ENCODE results near the gene CENPC.
"Not testable (repeated sequence)": the region's sequence is repeated elsewhere in the genome, so short reads cannot be mapped to it uniquely, and the experiment has no call there.

CENPC gene

DNA sequence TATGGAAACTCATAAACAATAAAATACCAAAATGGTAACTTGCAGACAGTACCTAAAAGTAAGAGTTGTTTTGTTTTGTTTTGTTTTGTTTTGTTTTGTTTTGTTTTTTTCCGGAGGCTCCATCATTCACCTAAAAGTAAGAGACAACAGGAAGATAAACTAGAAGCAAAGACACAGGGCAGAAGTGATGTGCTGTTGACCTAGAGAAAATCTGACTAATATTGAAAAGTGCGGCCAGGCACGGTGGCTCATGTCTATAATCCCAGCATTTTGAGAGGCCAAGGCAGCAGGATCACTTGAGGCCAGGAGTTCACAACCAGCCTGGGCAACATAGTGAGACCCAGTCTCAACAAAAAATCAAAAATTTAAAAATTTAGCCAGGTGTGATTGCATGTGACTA, 5.6 kb upstream of the CENPC start:
- DNase-seq (ENCODE audit: low read depth in 1 of 2, low spot score in 1 of 2) = no peak

DNA sequence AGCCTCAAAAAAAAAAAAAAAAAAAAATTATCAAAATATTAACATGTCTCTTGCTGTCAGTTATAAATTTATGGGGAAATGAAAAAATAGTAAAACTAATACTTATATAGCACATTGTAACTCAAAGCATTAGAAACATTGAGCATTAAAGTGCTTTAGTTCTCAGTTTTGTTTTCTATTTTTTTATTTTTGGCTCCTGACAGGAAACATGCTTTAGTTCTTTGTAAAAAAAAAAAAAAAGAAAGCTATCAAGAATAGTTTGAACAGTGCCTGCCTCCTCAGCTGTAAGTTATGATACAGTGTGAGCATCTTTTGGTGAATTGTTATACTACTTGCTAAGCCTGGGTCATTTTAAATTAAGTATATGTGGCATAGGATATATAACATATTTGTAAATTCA, 5.1 kb upstream of the CENPC start:
- no peak for DNase-seq (ENCODE audit: low read depth in 1 of 2, low spot score in 1 of 2)

DNA sequence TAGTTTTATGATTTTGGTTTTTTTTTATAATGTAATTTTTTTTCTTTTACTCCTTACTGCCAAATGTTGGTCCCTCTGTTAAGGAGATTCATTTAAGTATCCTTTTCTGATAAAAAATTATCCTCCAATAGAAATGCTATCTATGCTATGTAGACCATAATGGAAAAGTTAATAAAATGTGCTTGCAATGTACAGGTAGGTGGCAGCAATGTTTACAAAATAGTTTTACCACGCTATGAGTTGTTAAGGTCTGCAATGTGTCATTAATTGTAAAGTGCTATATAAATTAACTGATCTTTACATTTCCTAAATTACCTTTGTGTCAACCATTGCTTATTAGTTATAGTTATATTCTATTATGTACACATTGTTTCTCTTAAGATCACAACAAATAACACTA, 3.8 kb upstream of the CENPC start:
- DNase-seq (ENCODE audit: low read depth in 1 of 2, low spot score in 1 of 2) = no peak

DNA sequence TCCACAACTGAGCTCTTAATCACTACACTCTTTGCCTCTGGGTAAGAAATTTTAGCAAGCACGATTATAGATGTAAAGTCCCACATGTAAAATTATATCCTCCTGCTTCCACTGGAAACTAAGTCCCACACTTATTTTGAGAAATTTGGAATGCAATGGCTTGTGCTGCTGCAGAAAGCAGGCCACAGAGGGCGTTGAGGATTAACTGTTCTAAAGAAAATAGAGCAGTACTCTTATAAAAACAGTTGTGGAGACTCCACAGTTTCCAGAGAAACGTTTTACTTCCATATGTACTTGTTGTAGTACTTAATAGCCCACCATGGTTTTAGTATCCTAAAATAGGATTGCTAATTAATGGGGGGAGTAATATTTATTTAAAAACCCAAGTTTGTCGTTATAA, 1.7 kb upstream of the CENPC start:
- no peak for DNase-seq (ENCODE audit: low read depth in 1 of 2, low spot score in 1 of 2)

DNA sequence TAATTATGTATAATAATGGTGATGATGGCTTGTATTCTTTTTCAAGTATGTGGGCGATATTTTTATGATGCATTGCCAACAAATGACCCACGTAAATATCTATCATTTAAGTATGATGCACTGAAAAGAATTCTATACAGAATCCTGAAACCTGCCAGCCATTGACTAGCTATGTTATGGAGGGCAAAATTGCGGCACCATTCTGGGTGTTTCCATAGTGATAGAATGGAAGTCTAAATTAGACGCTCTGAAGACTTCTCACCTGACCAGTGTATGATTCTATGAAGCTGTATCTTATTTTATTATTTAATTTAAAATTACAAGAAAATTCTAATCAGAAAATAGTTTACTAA, 677 bp upstream of the CENPC start:
- DNase-seq (ENCODE audit: low read depth in 1 of 2, low spot score in 1 of 2) = no peak

DNA sequence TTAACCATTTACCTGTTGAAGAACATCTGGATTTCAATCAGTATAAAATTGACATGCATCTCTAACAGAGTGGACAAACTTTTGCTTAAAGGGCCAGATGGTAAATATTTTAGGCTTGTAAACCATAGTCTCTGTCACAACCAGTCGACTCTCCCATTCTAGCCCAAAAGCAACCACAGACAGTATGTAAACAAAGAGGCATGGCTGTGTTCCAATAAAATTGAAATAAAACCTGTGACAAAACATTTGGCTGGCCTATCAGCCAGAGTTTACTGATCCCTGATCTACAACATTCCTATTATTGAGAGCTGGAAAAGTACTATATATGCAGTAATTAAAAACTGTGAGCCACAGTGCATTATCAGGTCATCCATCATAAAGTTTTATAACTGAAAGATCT, 3.2 kb downstream of the CENPC start:
- DNase-seq (ENCODE audit: low read depth in 1 of 2, low spot score in 1 of 2) = no peak

DNA sequence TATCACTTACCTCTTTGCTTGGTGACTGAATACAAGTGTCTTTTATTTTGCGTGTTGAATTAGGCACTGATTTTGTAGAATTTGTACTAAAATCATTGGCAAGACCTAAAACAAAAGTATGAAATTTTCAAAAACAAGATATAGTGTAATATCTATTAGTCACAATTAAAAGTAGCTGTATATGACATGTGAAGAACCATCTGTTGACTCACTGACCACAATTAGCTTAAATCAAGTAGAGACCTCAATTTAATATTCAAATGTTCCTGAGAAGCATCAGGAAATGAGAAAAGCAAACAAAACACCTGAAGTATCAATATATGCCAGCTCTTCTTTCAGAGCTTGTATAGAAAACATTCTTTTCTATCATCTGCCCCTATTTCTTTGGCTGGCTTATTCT, 5.5 kb downstream of the CENPC start:
- DNase-seq (ENCODE audit: low read depth in 1 of 2, low spot score in 1 of 2) = no peak

DNA sequence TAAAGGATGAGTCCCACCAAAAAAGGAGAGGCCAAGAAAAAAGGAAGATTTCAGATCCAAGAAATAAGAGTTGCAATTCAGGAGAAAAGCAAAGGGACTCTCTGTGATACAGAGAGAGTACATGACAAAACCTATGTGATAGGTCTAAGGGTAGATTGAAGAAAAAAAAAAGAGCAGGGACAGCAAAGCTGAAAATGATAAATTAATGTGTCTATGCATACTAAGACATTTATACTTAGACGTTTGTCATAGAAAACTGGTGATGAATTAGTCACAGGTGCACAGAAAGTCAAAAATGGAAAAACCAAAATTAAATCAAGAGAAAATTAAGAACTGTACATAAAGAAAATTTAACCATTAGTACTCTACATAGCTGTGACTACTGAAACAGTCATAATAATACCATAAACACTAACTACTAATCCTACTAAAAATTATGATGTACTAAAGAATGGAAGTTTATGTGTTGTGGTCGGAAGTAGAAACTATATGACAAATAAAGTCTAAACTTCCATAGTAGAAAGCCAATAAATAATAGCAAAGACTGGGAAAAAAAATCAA, 9.9 kb downstream of the CENPC start:
- DNase-seq (ENCODE audit: low read depth in 1 of 2, low spot score in 1 of 2) = no peak

DNA sequence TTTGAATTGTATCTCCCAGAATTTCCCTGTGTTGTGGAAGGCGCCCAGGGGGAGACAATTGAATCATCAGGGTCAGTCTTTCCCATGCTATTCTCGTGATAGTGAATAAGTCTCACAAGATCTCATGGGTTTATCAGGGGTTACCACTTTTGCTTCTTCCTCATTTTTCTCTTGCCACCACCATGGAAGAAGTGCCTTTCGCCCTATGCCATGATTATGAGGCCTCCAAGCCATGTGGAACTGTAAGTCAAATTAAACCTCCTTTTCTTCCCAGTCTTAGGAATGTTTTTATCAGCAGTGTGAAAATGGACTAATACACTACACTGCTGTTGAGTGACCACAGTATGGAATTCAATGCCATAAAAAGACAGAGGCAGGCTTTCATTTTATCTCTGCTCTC, 12.2 kb downstream of the CENPC start:
- no peak for DNase-seq (ENCODE audit: low read depth in 1 of 2, low spot score in 1 of 2)

DNA sequence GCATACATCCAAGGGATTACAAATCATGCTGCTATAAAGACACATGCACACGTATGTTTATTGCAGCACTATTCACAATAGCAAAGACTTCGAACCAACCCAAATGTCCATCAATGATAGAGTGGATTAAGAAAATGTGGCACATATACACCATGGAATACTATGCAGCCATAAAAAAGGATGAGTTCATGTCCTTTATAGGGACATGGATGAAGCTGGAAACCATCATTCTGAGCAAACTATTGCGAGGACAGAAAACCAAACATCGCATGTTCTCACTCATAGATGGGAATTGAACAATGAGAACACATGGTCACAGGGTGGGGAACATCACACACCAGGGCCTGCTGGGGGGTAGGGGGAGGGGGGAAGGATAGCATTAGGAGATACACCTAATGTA, 12.9 kb downstream of the CENPC start:
- DNase-seq (ENCODE audit: low read depth in 1 of 2, low spot score in 1 of 2) = not testable (repeated sequence)

DNA sequence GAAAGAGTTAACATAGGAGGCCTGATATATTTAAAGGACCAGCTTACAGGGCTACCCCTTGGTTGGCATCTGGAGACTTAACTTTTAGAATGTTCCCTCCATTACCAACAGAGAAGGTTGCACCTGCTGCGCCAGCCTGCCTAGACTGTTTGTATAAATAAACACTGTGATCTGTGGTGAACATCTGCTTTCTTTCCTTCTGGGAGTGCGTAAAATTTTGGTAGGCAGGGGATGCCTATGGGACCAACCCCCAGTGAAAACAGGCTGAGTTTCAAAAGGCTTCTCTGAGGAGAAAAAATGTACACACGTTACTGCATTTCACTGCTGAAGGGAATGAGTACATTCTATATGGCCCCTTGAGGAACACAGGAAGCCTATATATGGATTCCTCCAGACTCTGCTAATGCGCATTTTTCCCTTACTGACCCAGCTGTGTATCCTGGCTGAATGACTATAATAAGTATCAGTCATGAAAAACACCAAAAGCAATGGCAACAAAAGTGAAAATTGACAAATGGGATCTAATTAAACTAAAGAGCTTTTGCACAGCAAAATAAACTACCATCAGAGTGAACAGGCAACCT, 13.8 kb downstream of the CENPC start:
- DNase-seq (ENCODE audit: low read depth in 1 of 2, low spot score in 1 of 2) = no peak

DNA sequence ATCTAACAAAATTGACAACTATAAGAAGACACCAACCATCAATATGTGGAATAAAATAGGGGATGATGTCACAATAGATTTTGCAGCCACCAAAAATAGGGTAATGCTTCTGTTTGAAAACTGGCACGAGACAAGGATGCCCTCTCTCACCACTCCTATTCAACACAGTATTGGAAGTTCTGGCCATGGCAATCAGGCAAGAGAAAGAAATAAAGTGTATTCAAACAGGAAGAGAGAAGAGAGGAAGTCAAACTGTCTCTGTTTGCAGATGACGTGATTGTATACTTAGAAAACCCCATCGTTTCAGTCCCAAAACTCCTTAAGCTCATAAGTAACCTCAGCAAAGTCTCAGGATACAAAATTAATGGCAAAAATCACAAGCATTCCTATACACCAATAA, 21.2 kb downstream of the CENPC start:
- not testable (repeated sequence) for DNase-seq (ENCODE audit: low read depth in 1 of 2, low spot score in 1 of 2)

DNA sequence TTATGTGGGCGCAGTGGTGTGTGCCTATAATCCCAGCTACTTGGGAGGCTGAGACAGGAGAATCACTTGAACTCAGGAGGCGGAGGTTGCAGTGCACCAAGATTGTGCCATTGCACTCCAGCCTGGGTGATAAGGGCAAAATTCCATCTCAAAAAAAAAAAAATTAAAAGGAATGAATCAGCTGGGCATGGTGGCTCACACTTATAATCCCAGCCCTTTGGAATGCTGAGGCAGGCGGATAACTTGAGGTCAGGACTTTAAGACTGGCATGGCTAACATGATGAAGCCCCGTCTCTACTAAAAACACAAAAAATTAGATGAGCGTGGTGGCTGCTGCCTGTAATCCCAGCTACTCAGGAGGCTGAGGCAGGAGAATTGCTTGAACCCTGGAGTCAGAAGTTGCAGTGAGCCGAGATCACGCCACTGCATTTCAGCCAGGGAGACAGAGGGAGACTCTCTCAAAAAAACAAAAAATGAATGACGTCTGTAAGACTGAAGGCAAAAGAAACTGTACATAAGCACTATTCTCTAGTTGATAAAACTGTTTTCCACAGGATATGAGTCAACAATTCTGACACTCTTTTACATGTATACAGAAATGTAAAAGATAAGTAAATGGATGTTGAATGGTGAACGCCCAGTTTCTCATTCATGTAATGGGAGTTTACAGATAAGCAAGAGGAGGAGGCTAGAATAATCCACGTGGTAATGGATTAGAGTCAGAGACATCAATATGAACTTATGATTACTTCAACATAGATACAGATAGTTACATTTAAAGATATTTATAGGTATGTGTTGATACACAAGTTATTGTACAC, 22.2 kb downstream of the CENPC start:
- DNase-seq (ENCODE audit: low read depth in 1 of 2, low spot score in 1 of 2) = peak in 1 of 2 donors; percentile 17

DNA sequence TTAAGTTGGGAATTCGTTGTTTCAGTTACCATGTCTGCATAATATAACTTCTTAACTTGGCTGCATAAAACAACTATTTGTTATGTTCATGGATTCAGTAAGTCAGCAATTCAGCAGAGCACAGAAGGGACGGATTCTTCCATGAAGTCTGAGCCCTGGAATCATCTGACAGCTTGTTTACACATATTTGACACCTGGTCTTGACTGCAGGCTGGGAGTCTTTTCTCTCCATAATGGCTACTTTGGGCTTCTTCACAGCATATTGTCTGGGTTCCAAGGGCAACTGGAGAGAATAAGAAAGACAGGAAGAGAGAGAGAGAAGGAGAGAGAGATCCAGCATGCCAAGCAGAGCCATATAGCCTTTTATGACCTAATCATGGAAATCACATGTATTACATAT, 23.1 kb downstream of the CENPC start:
- DNase-seq (ENCODE audit: low read depth in 1 of 2, low spot score in 1 of 2) = no peak

DNA sequence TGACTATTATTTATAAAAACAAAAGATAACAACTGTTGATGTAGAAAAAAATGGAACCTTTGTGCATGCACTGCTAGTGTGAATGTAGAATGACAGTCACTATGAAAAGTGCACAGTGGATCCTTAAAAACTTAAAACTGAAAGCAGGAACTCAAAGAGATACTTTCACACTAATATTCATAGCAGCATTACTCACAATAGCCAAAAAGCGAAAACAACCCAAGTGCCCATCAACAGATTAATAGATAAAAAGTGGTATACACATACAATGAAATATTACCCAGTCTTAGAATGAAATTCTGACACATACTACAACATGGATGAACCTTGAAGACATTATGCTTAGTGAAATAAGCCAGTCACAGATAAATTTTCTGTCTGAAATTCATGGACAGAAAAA, 23.8 kb downstream of the CENPC start:
- no peak for DNase-seq (ENCODE audit: low read depth in 1 of 2, low spot score in 1 of 2)

DNA sequence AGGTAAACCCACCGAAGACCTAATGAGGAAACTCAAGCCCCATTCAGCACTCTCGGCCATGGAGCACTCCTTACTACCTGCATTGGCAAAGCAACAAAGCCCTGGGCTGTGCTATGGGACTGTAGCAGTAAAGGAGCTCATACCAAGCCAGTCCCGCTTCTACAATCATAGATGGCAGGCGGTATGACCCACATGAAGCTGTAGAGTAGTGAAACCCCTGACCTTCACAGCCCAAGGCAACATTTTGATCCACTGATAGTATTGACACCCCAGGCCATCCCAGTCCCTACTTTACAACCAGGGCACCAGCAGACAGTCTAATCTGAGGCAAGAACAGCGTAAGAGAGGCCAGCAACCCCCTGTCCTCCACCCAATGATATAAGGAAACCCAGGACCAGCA, 25.2 kb downstream of the CENPC start:
- DNase-seq (ENCODE audit: low read depth in 1 of 2, low spot score in 1 of 2) = no peak

DNA sequence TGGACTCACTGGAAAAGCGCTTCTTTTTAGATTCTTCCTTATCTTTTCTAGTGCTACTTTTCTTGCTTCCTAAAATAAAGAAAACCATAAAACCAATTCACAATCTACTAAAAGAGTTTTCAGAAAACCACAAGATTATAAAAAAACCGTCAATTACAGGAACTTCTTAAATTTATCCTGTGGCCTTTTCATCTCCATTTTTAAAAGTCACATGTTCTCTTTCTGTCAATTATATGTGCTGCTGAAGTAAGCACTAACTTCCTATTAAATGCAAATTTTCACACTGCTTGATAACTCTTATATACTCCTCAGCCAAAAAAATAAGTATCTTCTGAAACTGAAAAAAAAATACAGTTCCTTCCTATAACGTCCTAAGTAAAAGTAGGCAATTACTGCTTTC, 32.8 kb downstream of the CENPC start:
- no peak for DNase-seq (ENCODE audit: low read depth in 1 of 2, low spot score in 1 of 2)

DNA sequence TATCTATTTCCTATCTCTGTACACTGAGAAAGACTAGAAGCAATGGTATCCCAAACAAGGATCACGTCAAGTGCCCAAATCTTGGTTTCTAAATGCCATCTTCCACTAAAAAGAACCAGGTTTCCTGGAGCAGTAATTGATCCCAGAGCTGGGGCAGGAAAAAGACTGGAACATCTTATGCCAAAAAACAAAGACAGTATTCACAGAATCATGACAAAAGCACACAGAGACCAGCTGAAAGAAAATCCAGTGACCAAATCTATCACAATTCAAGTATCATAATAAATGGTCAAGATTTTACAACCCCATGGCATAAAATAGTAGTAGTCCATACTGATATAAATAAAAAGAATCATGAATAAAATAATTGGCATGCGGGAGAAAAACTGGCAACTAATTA, 44.9 kb downstream of the CENPC start:
- DNase-seq (ENCODE audit: low read depth in 1 of 2, low spot score in 1 of 2) = no peak

DNA sequence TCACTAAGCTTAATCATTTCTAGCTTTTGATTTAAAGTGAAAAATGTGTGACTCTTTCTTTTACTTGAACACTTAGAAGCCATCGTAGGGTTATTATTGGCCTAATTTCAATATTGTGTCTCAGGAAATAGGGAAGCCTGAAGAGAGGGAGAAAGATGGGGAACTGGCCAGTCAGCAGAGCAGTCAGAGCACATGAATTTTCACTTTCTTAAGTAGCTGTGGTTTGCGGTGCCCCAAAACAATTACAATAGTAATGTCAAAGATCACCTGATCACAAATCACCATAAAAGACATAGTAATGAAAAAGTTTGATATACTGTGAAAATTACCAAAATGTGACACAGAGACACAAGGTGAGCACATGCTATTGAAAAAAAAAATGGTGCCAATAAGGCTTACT, 45.5 kb downstream of the CENPC start:
- DNase-seq (ENCODE audit: low read depth in 1 of 2, low spot score in 1 of 2) = no peak

DNA sequence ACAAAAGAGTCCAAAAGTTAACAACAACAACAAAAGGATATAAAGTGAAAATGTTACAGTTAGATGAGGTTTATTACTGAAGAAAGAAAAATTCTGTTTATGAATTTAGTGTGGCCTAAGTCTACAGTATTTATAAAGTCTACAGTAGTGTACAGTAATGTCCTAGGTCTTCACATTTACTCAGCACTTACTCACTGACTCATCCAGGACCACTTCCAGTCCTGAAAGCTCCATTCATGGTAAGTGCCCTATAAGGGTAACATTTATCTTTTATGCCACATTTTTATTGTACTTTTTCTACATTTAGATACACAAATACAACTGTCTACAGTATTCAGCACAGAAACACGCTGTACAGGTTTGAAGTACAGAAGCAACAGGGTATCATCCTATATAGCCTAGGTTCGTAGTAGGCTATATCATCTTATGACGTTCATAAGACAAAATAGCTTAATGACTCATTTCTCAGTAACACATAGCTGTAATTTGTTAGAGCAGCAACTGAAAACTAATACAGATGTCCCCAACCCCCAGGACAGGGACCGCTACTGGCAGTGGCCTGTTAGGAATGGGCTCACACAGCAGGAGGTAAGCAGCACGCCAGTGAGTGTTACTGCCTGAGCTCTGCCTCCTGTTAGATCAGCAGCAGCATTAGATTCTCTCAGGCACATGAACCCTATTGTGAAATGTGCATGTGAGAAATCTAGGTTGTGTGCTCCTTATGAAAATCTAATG, 61.3 kb downstream of the CENPC start:
- DNase-seq (ENCODE audit: low read depth in 1 of 2, low spot score in 1 of 2) = no peak

DNA sequence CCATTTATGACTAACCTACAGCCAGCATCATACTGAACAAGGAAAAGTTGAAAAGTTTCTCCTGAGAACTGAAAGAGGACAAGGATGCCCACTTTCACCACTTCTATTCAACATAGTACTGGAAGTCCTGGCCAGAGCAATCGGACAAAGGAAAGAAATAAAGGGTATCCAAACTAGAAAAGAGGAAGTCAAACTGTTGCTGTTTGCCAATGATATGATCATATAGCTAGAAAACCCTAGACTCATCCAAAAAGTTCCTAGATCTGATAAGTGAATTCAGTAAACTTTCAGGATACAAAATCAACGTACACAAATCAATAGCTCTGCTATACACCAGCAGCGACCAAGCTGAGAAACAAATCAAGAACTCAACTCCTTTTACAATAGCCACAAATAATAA, 64.5 kb downstream of the CENPC start:
- DNase-seq (ENCODE audit: low read depth in 1 of 2, low spot score in 1 of 2) = no peak

DNA sequence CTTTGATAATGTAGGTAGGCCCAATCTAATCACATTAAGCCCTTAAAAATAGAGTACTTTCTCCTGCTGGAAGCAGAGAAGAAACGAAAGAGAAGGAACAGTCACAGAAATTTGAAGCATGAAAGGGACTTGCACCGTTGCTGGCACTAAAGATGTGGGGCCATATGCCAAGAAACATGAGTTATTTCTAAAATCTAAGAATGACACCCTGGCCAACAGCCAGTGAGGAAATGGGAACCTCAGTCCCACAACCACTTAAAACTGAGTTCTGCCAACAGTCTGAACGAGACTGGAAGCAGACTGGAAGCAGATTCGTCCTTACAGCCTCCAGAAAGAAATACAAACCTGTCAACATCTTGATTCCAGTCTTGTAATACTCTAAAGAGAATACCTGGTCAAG, 70.1 kb downstream of the CENPC start:
- DNase-seq (ENCODE audit: low read depth in 1 of 2, low spot score in 1 of 2) = no peak
